ENCODE data around the gene IMMP1L.

- TF ChIP-seq CTCF (IDR thresholded peaks at IDR 0.05): no peak
- TF ChIP-seq POLR2A (IDR thresholded peaks at IDR 0.05): no peak
These were observed 95.1 kb downstream of the IMMP1L start for GRCh38 chr11:31414338-31414737.

All from heart left ventricle (tissue), 13 donors.